Ishikawa (cell line): ENCODE data around the gene TRPM3.

Source experiments
- CEBPB ChIP-seq: IDR thresholded peaks from 2 replicates; pipeline ENCODE4 v1.6.1; 2012
- EGR1 ChIP-seq: IDR thresholded peaks from 2 replicates; pipeline ENCODE4 v1.6.1; 2012
- EP300 ChIP-seq: IDR thresholded peaks from 2 replicates; pipeline ENCODE4 v1.6.1; 2012; ENCODE audit warnings: borderline replicate concordance
- MAX ChIP-seq: IDR thresholded peaks from 2 replicates; pipeline ENCODE4 v1.6.1; 2012
- NFIC ChIP-seq: IDR thresholded peaks from 2 replicates; pipeline ENCODE4 v1.6.1; 2012
- RAD21 ChIP-seq: IDR thresholded peaks from 2 replicates; pipeline ENCODE4 v1.6.1; 2012; ENCODE audit warnings: low read depth
- REST ChIP-seq: IDR thresholded peaks from 2 replicates; pipeline ENCODE4 v1.6.1; 2012; ENCODE audit warnings: low read depth, mild to moderate bottlenecking
- YY1 ChIP-seq: IDR thresholded peaks from 2 replicates; pipeline ENCODE4 v1.6.1; 2012; ENCODE audit warnings: low read depth
- ZBTB7A ChIP-seq: IDR thresholded peaks from 2 replicates; pipeline ENCODE4 v1.6.1; 2012; ENCODE audit warnings: low read depth
- TF ChIP-seq, protein P1 (sequence below): IDR thresholded peaks from 2 replicates; pipeline ENCODE4 v1.6.1; 2012

DNA sequence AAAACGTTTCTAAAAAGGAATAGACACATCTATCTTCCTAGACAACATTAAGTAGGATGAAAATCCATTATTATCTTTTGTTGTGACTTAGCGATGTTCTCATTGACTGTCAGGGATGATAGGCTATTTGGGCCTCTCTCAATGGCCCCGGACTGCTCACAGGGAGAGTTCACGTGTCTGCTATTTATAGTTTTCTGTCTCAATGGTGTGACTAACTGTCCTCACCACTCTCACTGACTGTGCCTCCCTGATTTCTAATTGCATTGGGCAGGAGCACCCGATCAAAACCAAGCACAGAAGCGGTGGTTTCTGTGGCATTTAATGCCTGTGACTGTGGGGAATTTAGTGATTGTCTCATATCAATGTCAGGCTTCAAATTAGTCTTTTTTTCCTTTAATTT is 420.3 kb downstream of the TRPM3 start:
- TF ChIP-seq EP300 (no peak), MAX (no peak), EGR1 (no peak), NFIC (no peak), RAD21 (no peak), YY1 (no peak), REST (no peak), CEBPB (no peak), ZBTB7A (no peak)
- TF ChIP-seq, protein P1, sequence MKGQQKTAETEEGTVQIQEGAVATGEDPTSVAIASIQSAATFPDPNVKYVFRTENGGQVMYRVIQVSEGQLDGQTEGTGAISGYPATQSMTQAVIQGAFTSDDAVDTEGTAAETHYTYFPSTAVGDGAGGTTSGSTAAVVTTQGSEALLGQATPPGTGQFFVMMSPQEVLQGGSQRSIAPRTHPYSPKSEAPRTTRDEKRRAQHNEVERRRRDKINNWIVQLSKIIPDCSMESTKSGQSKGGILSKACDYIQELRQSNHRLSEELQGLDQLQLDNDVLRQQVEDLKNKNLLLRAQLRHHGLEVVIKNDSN: no peak
